MM.1S (cell line): ENCODE results near the gene SPRED2.

ENCODE experiments used
- CTCF ChIP-seq: fragments of 300-600 bp; sonication (generic); IDR thresholded peaks from 2 replicates; pipeline ENCODE4 v1.5.1; 2016; ENCODE audit warnings: antibody characterized with exemption, low read length, mixed read lengths
- EZH2 ChIP-seq: fragments of 300-600 bp; sonication (generic); optimal IDR thresholded peaks from 2 replicates; pipeline ENCODE3; 2017; ENCODE audit warnings: low read depth, mild to moderate bottlenecking, antibody characterized with exemption, low read length, mixed read lengths
- EZH2phosphoT487 ChIP-seq: fragments of 300-600 bp; sonication (generic); IDR thresholded peaks from 2 replicates; pipeline ENCODE4 v1.6.1; 2018; ENCODE audit warnings: antibody characterized with exemption, low read length

GRCh38 chr2:65311596-65311995, 120.8 kb downstream of the SPRED2 start:
- TF ChIP-seq CTCF (no peak), EZH2 (no peak), EZH2phosphoT487 (no peak)
